Activated gamma-delta T cell treated with anti-CD3 and anti-CD28 coated beads, Interleukin-2, amount 50 U/mL, for 16 hours (primary cell): Measurements from ENCODE around the gene EPHB3.

ENCODE experiments used
- DNase-seq: peaks from one replicate; pipeline ENCODE4 v3.0.0-alpha.2; 2020; ENCODE audit warnings: low read depth

EPHB3 gene

GRCh38 chr3:184581331-184581855, 19.8 kb downstream of the EPHB3 start:
- DNase-seq = no peak

- DNase-seq = no peak
These were observed 21.3 kb downstream of the EPHB3 start for GRCh38 chr3:184582646-184583577.

- DNase-seq = no peak
These were observed 22.2 kb downstream of the EPHB3 start for GRCh38 chr3:184583578-184584451.

- DNase-seq = no peak
These were observed 22.9 kb downstream of the EPHB3 start for GRCh38 chr3:184584464-184584891.

GRCh38 chr3:184585545-184585944, 24.0 kb downstream of the EPHB3 start:
- DNase-seq = no peak

- no peak for DNase-seq
These were observed 25.3 kb downstream of the EPHB3 start for GRCh38 chr3:184586851-184587250.

- DNase-seq = no peak
These were observed 27.2 kb downstream of the EPHB3 start for GRCh38 chr3:184588776-184589175.

GRCh38 chr3:184590795-184591194, 29.2 kb downstream of the EPHB3 start:
- DNase-seq = no peak

- no peak for DNase-seq
These were observed 30.2 kb downstream of the EPHB3 start for GRCh38 chr3:184591789-184592188.

GRCh38 chr3:184592371-184593219, 31.0 kb downstream of the EPHB3 start:
- no peak for DNase-seq

- no peak for DNase-seq
These were observed 31.8 kb downstream of the EPHB3 start for GRCh38 chr3:184593220-184593927.

- DNase-seq = no peak
These were observed 32.3 kb downstream of the EPHB3 start for GRCh38 chr3:184593928-184594303.

GRCh38 chr3:184594371-184595001, 32.9 kb downstream of the EPHB3 start:
- DNase-seq = no peak

GRCh38 chr3:184595726-184596125, 34.1 kb downstream of the EPHB3 start:
- DNase-seq = no peak

GRCh38 chr3:184596233-184596632, 34.6 kb downstream of the EPHB3 start:
- DNase-seq = no peak

GRCh38 chr3:184596886-184597575, 35.4 kb downstream of the EPHB3 start:
- no peak for DNase-seq

GRCh38 chr3:184597829-184598573, 36.4 kb downstream of the EPHB3 start:
- DNase-seq = no peak

- DNase-seq = no peak
These were observed 37.0 kb downstream of the EPHB3 start for GRCh38 chr3:184598574-184598927.

- DNase-seq = no peak
These were observed 37.6 kb downstream of the EPHB3 start for GRCh38 chr3:184599143-184599542.
